Tibial nerve (tissue), 3 donors: Measurements from ENCODE around the gene MYO7A.
A peak's percentile ranks its signal among the peaks of the same experiment; 100 is the strongest.

Source experiments
- POLR2A ChIP-seq, 2 donors: fragments of 450-650 bp; IDR thresholded peaks; one replicate each; pipeline ENCODE4 v1.6.1; 2017; ENCODE audit warnings: antibody characterized with exemption in 2 of 2, mild to moderate bottlenecking in 2 of 2, moderate library complexity in 2 of 2
- TF ChIP-seq, protein P1 (sequence below), 5 experiments: fragments of 200-600 bp in 3 of 5; fragments of 450-650 bp in 2 of 5; sonication (generic) in 3 of 5; IDR thresholded peaks; one replicate each; pipeline ENCODE4 v1.5.1; 2016 to 2019; ENCODE audit warnings: antibody characterized with exemption in 5 of 5, mild to moderate bottlenecking in 3 of 5, moderate library complexity in 2 of 5

DNA sequence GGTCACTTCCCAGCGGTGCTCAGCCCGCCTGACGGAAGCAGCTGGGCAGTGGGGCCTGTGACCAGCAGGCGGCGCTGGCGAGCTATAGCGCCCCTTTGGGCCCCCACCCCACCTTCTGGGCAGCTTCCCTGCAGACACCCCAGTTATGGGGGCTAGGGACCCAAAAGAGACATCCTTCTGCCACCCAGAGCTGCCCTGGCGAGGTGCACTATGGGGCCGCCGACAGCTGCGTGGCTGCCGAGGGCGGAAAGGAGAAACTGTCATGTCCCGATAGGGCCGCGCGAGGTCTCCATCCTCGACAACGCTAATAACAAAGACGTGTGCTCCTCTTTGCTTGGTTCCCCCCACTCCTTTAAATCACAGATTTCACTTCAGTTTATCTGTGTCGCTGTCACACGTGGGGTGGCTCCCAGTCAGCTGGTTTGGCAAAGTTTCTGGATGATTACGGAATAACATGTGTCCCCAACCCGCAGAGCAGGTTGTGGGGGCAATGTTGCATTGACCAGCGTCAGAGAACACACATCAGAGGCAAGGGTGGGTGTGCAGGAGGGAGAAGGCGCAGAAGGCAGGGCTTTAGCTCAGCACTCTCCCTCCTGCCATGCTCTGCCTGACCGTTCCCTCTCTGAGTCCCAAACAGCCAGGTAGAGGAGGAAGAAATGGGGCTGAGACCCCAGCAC, 673 bp upstream of the MYO7A start:
- TF ChIP-seq, protein P1, sequence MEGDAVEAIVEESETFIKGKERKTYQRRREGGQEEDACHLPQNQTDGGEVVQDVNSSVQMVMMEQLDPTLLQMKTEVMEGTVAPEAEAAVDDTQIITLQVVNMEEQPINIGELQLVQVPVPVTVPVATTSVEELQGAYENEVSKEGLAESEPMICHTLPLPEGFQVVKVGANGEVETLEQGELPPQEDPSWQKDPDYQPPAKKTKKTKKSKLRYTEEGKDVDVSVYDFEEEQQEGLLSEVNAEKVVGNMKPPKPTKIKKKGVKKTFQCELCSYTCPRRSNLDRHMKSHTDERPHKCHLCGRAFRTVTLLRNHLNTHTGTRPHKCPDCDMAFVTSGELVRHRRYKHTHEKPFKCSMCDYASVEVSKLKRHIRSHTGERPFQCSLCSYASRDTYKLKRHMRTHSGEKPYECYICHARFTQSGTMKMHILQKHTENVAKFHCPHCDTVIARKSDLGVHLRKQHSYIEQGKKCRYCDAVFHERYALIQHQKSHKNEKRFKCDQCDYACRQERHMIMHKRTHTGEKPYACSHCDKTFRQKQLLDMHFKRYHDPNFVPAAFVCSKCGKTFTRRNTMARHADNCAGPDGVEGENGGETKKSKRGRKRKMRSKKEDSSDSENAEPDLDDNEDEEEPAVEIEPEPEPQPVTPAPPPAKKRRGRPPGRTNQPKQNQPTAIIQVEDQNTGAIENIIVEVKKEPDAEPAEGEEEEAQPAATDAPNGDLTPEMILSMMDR (IDR thresholded peaks at IDR 0.05), result peak; percentile 98 to 100 (median 99)
- no peak for TF ChIP-seq POLR2A (IDR thresholded peaks at IDR 0.05)
